ENCODE data around the gene B4GALT6. TPM values are rescaled to one million over a fixed set of nuclear protein-coding genes. Genes with fewer than 3 reads are reported as not detected.

The B4GALT6 gene
- total RNA-seq, 1 donor from 2014 or later = 13.9 TPM

DNA sequence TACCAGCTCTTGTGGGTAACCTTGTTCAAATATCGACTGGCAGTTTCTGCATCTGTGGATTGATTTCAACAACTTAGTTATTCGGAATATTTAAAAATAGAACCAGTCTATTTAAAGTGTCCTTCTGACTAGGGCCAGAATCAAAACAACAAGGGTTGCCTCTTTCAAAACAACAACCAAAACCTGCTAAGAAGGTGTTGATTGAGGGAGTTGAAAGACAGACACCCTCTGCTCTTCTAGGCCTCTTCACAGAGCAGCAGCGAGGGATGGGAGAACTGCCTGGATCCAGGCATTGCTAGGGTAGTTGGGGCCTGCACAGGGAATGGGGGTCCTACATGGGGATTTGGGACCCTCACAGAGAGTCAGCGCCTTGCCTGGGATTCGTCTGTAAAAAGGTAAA is 72.9 kb downstream of the B4GALT6 start:
- Mint-ChIP-seq H3K9me3 (ENCODE audit: unreplicated experiment) (no peaks in the 10 kb centered on the region), H3K27ac (ENCODE audit: unreplicated experiment) (no peak overlapping the region), H3K4me1 (ENCODE audit: unreplicated experiment) (no peaks in the 10 kb centered on the region), H3K27me3 (ENCODE audit: unreplicated experiment) (peaks cover 3% of the 10 kb centered on the region), H3K36me3 (ENCODE audit: unreplicated experiment) (no peaks in the 10 kb centered on the region), H3K4me3 (ENCODE audit: unreplicated experiment) (no peak overlapping the region)
- DNase-seq (ENCODE audit: extremely low spot score, unreplicated experiment) = no peak
- TF ChIP-seq CTCF (IDR thresholded peaks at IDR 0.05) = no peak

GRCh38 chr18:31610286-31611205 is 73.8 kb downstream of the B4GALT6 start:
- Mint-ChIP-seq H3K9me3 (ENCODE audit: unreplicated experiment) (no peaks in the 10 kb centered on the region), H3K27ac (ENCODE audit: unreplicated experiment) (no peak overlapping the region), H3K4me1 (ENCODE audit: unreplicated experiment) (no peaks in the 10 kb centered on the region), H3K36me3 (ENCODE audit: unreplicated experiment) (no peaks in the 10 kb centered on the region), H3K4me3 (ENCODE audit: unreplicated experiment) (no peak overlapping the region), H3K27me3 (ENCODE audit: unreplicated experiment) (peaks cover 8% of the 10 kb centered on the region)
- no peak for DNase-seq (ENCODE audit: extremely low spot score, unreplicated experiment)
- TF ChIP-seq CTCF (IDR thresholded peaks at IDR 0.05) = no peak

GRCh38 chr18:31609886-31610285 is 74.5 kb downstream of the B4GALT6 start:
- no peaks in the 10 kb centered on the region for H3K9me3 Mint-ChIP-seq (ENCODE audit: unreplicated experiment)
- TF ChIP-seq CTCF (IDR thresholded peaks at IDR 0.05) = no peak
- no peak overlapping the region for H3K4me3 Mint-ChIP-seq (ENCODE audit: unreplicated experiment)
- peaks cover 8% of the 10 kb centered on the region for H3K27me3 Mint-ChIP-seq (ENCODE audit: unreplicated experiment)
- no peaks in the 10 kb centered on the region for H3K4me1 Mint-ChIP-seq (ENCODE audit: unreplicated experiment)
- H3K27ac Mint-ChIP-seq (ENCODE audit: unreplicated experiment) = no peak overlapping the region
- DNase-seq (ENCODE audit: extremely low spot score, unreplicated experiment) = no peak
- no peaks in the 10 kb centered on the region for H3K36me3 Mint-ChIP-seq (ENCODE audit: unreplicated experiment)

DNA sequence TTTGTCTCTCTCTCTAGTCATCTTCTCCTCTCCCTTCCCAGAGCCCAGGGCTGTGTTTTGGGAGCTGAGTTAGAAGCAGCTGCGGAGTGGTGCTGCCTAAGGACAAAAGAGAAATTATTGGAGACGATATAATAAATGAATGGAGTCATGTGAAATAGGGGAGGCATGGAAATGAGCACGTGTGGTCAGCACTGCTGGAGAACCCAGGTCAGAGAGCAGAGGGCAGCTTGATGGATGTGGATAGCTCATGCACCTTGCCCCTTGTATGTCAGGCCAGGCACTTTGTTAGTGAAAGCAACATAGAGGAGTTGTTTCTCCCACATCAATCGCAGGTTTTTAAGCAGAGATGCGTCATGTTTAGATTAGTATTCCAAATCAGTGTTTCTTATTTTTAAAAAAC is 77.0 kb downstream of the B4GALT6 start:
- H3K36me3 Mint-ChIP-seq (ENCODE audit: unreplicated experiment) = no peaks in the 10 kb centered on the region
- H3K4me1 Mint-ChIP-seq (ENCODE audit: unreplicated experiment) = no peaks in the 10 kb centered on the region
- no peak overlapping the region for H3K27ac Mint-ChIP-seq (ENCODE audit: unreplicated experiment)
- no peak for DNase-seq (ENCODE audit: extremely low spot score, unreplicated experiment)
- H3K4me3 Mint-ChIP-seq (ENCODE audit: unreplicated experiment) = no peak overlapping the region
- no peak for TF ChIP-seq CTCF (IDR thresholded peaks at IDR 0.05)
- peaks cover 5% of the 10 kb centered on the region for H3K27me3 Mint-ChIP-seq (ENCODE audit: unreplicated experiment)
- H3K9me3 Mint-ChIP-seq (ENCODE audit: unreplicated experiment) = no peaks in the 10 kb centered on the region

GRCh38 chr18:31606265-31606664 is 78.1 kb downstream of the B4GALT6 start:
- no peak for TF ChIP-seq CTCF (IDR thresholded peaks at IDR 0.05)
- no peaks in the 10 kb centered on the region for H3K36me3 Mint-ChIP-seq (ENCODE audit: unreplicated experiment)
- H3K4me1 Mint-ChIP-seq (ENCODE audit: unreplicated experiment) = no peaks in the 10 kb centered on the region
- H3K27ac Mint-ChIP-seq (ENCODE audit: unreplicated experiment) = no peak overlapping the region
- DNase-seq (ENCODE audit: extremely low spot score, unreplicated experiment) = no peak
- peaks cover 5% of the 10 kb centered on the region for H3K27me3 Mint-ChIP-seq (ENCODE audit: unreplicated experiment)
- no peak overlapping the region for H3K4me3 Mint-ChIP-seq (ENCODE audit: unreplicated experiment)
- no peaks in the 10 kb centered on the region for H3K9me3 Mint-ChIP-seq (ENCODE audit: unreplicated experiment)

Measured in osteocyte (in vitro differentiated cells).